Measurements from ENCODE around the gene SLC24A3.

DNA sequence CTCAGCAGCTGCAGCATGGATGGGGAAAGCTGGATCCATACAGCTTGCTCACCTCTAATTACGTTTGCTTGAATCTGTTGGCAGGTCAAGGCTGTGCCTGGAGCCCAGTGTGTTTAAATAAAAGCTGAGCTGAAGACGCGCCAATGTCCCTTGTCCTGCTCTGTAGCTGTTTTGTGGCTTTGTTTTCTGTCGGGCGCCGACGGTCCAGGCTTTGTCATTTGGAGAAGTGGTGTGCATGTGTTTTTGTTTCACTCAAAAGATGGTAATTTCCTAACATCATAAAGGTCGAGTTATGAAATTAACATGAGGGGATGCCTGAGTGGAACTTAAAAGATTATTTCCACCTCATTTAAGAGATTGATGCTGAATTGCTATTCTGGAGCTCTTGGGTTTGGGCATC lies 107.6 kb downstream of the SLC24A3 start:
- TF ChIP-seq, protein P1, sequence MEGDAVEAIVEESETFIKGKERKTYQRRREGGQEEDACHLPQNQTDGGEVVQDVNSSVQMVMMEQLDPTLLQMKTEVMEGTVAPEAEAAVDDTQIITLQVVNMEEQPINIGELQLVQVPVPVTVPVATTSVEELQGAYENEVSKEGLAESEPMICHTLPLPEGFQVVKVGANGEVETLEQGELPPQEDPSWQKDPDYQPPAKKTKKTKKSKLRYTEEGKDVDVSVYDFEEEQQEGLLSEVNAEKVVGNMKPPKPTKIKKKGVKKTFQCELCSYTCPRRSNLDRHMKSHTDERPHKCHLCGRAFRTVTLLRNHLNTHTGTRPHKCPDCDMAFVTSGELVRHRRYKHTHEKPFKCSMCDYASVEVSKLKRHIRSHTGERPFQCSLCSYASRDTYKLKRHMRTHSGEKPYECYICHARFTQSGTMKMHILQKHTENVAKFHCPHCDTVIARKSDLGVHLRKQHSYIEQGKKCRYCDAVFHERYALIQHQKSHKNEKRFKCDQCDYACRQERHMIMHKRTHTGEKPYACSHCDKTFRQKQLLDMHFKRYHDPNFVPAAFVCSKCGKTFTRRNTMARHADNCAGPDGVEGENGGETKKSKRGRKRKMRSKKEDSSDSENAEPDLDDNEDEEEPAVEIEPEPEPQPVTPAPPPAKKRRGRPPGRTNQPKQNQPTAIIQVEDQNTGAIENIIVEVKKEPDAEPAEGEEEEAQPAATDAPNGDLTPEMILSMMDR (IDR thresholded peaks at IDR 0.05): no peak
- no peak for TF ChIP-seq POLR2A (IDR thresholded peaks at IDR 0.05)

Measured in heart left ventricle (tissue), 13 donors.